Skeletal muscle tissue (tissue), 4 donors: ENCODE data around the gene UBA3. TPM values are rescaled to one million over a fixed set of nuclear protein-coding genes. Genes with fewer than 3 reads are reported as not detected.

Experiments used
- H3K27ac ChIP-seq: one replicate; pipeline ENCODE4 v1.7.0; 2013; ENCODE audit warnings: mild to moderate bottlenecking, low read depth, low read length, inconsistent platforms
- H3K27me3 ChIP-seq, 3 donors: one replicate each; pipeline ENCODE4 v1.7.0; 2013; ENCODE audit warnings: low read length in 3 of 3; ENCODE audit not compliant: control insufficient read depth in 3 of 3, insufficient read depth in 3 of 3
- H3K36me3 ChIP-seq, 3 donors: one replicate each; pipeline ENCODE4 v1.7.0; 2013; ENCODE audit warnings: low read length in 3 of 3; ENCODE audit not compliant: control insufficient read depth in 3 of 3, insufficient read depth in 3 of 3
- H3K4me1 ChIP-seq, 3 donors: one replicate each; pipeline ENCODE4 v1.7.0; 2013; ENCODE audit warnings: low read length in 3 of 3, mild to moderate bottlenecking in 3 of 3; ENCODE audit not compliant: control insufficient read depth in 3 of 3, insufficient read depth in 3 of 3
- H3K4me3 ChIP-seq, 3 donors: one replicate each; pipeline ENCODE4 v1.7.0; 2013; ENCODE audit warnings: low read length in 3 of 3
- H3K9ac ChIP-seq, 3 donors: one replicate each; pipeline ENCODE4 v1.7.0; 2013; ENCODE audit warnings: low read length in 3 of 3, mild to moderate bottlenecking in 3 of 3, moderate library complexity in 2 of 3, low read depth in 1 of 3
- H3K9me3 ChIP-seq, 3 donors: one replicate each; pipeline ENCODE4 v1.7.0; 2013; ENCODE audit warnings: low read length in 3 of 3; ENCODE audit not compliant: control insufficient read depth in 3 of 3
- total RNA-seq: library from RNA; depleted of rRNA; stranded (reverse); fragments of >200 nt; gene quantifications from one replicate; pipeline ENCODE4 v1.2.3, GENCODE V29; 2014
- donor health status: Osteomylitis.

UBA3 gene
- total RNA-seq, 1 donor from 2014 or later = 48.5 TPM

GRCh38 chr3:69020424-69020823, 59.7 kb downstream of the UBA3 start:
- H3K9ac ChIP-seq = no peak overlapping the region
- peaks cover 7 to 18% (median 12%) of the 10 kb centered on the region in 3 donors for H3K36me3 ChIP-seq
- H3K27me3 ChIP-seq = no peaks in the 10 kb centered on the region
- H3K9me3 ChIP-seq = no peaks in the 10 kb centered on the region
- peaks cover 0 to 3% (median 0%) of the 10 kb centered on the region in 3 donors for H3K4me1 ChIP-seq
- H3K27ac ChIP-seq = no peak overlapping the region
- H3K4me3 ChIP-seq = no peak overlapping the region

- H3K27ac ChIP-seq = no peak overlapping the region
- no peak overlapping the region for H3K4me3 ChIP-seq
- no peaks in the 10 kb centered on the region for H3K36me3 ChIP-seq
- no peaks in the 10 kb centered on the region for H3K27me3 ChIP-seq
- H3K4me1 ChIP-seq = peaks cover 15 to 19% (median 16%) of the 10 kb centered on the region in 3 donors
- no peaks in the 10 kb centered on the region for H3K9me3 ChIP-seq
- no peak overlapping the region for H3K9ac ChIP-seq
These were observed 63.3 kb downstream of the UBA3 start for GRCh38 chr3:69016901-69017300.

DNA sequence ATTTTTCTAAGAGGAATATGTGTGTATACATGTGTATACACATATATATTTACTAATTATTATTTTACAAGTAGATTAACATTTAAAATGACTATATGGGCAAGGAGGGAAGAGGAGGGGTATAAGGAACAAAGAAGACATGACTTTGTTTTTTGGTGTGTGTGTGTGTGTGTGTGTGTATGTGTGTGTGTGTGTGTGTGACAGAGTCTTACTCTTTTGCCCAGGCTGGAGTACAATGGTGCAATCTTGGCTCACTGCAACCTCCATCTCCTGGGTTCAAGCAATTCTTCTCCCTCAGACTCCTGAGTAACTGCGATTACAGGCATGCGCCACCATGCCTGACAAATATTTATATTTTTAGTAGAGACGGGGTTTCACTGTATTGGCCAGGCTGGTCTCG, 64.1 kb downstream of the UBA3 start:
- Histone ChIP-seq H3K9me3 (no peaks in the 10 kb centered on the region), H3K9ac (no peak overlapping the region), H3K36me3 (peaks cover 0 to 2% (median 0%) of the 10 kb centered on the region in 3 donors), H3K4me1 (peaks cover 20 to 22% (median 21%) of the 10 kb centered on the region in 3 donors), H3K27me3 (no peaks in the 10 kb centered on the region), H3K4me3 (no peak overlapping the region), H3K27ac (no peak overlapping the region)

- Histone ChIP-seq H3K27me3 (no peaks in the 10 kb centered on the region), H3K36me3 (peaks cover 6 to 10% (median 7%) of the 10 kb centered on the region in 3 donors), H3K4me3 (peak overlapping the region; percentile 82 to 90 (median 85)), H3K9ac (peak overlapping the region; percentile 85 to 95 (median 89)), H3K9me3 (no peaks in the 10 kb centered on the region), H3K4me1 (peaks cover 29 to 32% (median 32%) of the 10 kb centered on the region in 3 donors), H3K27ac (peak overlapping the region; percentile 96)
These were observed 66.1 kb downstream of the UBA3 start for GRCh38 chr3:69014022-69014580.

DNA sequence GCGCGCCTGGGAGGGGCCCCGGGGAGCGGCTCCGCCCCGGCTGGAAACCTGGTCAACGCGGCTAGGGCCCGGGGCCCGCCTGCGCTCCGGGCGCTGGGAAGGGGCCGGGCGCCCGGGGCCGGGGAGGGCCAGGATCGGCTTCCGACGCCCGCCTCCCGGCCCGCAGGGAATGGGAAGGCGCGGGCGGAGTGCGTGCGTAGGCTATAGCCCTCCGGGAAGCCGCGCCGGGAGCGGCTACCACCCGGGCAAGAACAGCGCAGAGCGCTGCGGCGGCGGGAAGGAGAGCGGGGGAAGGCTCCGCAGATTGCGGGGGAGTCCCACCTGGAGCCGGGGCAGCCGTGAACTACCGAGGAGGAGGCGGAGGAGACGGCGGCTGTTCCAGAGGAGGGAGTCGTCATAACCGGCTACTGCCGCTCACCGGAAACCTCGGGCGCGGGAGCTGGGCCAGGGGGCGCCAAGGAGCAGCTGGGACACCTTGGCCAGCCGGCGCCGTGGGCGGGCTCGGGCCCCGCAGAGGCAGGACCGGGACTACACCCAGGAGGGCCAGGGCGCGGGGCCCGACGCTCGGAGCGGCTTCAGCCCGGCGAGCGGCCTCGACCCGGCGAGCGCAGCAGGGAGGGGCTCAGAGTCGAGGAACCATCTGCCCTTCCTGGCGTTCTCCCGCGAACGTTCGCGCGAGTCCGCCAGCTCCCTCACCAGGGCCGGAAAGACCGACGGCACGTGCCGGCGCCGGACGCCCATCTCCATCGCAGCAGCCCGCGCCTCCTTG, 66.7 kb downstream of the UBA3 start, which contains the start of gene EOGT:
EOGT (minus strand) TSS at position 432 of the 769 bp plus-strand sequence. CDS start 3,838 bp downstream, outside the sequence.
- H3K27me3 ChIP-seq = no peaks in the 10 kb centered on the region
- peaks cover 32 to 36% (median 33%) of the 10 kb centered on the region in 3 donors for H3K4me1 ChIP-seq
- peaks cover 10 to 12% (median 10%) of the 10 kb centered on the region in 3 donors for H3K36me3 ChIP-seq
- no peaks in the 10 kb centered on the region for H3K9me3 ChIP-seq
- peak within 1 kb of the TSS; percentile 85 to 95 (median 89) for H3K9ac ChIP-seq
- peak within 1 kb of the TSS; percentile 96 for H3K27ac ChIP-seq
- peak within 1 kb of the TSS; percentile 82 to 90 (median 85) for H3K4me3 ChIP-seq

- H3K4me3 ChIP-seq = peak overlapping the region; percentile 80 to 90 (median 85)
- H3K9ac ChIP-seq = peak overlapping the region; percentile 85 to 95 (median 89)
- H3K4me1 ChIP-seq = peaks cover 32 to 36% (median 33%) of the 10 kb centered on the region in 3 donors
- no peaks in the 10 kb centered on the region for H3K9me3 ChIP-seq
- H3K27me3 ChIP-seq = no peaks in the 10 kb centered on the region
- H3K36me3 ChIP-seq = peaks cover 10 to 16% (median 13%) of the 10 kb centered on the region in 3 donors
- H3K27ac ChIP-seq = peak overlapping the region; percentile 96
These were observed 67.3 kb downstream of the UBA3 start for GRCh38 chr3:69012800-69013252.

DNA sequence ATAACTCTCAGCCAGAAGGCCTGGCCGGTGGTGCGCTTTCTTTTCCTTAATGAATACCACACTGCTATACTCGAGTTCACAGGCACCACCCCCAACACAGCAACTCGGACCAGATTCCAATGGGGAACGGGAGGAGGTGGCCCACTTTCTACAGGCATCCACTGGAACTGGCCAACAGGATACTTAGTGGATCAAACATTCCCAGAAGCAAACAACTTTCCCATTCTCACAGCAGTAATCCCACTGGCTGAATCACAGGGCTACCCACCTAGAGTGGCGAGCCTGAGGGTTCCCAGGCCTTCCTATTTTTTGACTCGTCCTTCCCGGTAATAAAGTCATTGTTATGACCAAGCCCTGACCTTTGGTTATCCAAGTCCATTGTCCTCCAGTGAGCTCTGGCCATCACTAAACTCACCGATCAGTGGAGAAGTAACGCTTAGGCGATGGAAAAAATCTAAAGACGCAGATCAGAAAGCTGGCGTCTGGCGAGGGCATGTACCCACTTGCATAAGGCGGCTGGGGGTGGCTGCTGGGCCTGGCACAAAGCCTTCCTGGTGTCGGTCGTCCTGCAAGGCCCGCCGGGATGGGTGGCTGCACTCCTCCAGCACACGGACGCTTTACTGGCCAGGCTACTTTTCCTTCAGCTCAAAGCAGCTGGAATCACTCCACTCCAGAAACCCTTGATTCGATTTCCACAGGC, 67.9 kb downstream of the UBA3 start:
- Histone ChIP-seq H3K4me3 (peak overlapping the region; percentile 80 to 90 (median 85)), H3K27ac (peak overlapping the region; percentile 96), H3K27me3 (no peaks in the 10 kb centered on the region), H3K9me3 (no peaks in the 10 kb centered on the region), H3K36me3 (peaks cover 10 to 16% (median 13%) of the 10 kb centered on the region in 3 donors), H3K9ac (peak overlapping the region; percentile 85 to 95 (median 89)), H3K4me1 (peaks cover 32 to 36% (median 33%) of the 10 kb centered on the region in 3 donors)

DNA sequence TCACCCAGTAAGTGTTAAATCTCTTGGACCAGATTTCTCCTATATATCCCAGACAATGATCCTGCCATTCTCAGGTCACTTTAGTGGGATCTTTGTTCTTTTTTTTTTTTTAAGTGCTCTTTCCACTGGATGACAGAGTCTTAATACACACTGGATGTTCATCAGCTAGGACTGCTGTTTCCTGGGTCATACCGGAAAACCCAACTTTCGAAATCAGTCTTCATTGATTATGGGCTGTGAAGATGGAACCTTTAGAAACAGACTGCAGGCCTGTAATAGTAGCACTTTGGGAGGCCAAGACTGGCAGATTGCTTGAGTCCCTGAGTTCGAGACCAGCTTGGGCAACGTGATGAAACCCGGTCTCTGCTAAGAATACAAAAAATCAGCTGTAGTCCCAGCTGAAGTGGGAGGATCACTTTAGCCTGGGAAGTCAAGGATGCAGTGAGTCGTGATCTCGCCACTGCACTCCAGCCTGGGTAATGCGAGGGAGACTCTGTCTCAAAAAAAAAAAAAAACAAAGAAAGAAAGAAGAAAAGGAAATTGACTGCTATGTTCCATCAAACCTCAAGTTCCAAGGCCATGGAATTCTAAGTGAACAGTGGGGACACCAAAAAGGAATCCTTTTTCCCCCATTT, 69.0 kb downstream of the UBA3 start:
- Histone ChIP-seq H3K9ac (no peak overlapping the region), H3K4me3 (no peak overlapping the region), H3K4me1 (peaks cover 32 to 36% (median 33%) of the 10 kb centered on the region in 3 donors), H3K36me3 (peaks cover 16 to 25% (median 20%) of the 10 kb centered on the region in 3 donors), H3K27me3 (no peaks in the 10 kb centered on the region), H3K9me3 (no peaks in the 10 kb centered on the region), H3K27ac (peak overlapping the region; percentile 96)

DNA sequence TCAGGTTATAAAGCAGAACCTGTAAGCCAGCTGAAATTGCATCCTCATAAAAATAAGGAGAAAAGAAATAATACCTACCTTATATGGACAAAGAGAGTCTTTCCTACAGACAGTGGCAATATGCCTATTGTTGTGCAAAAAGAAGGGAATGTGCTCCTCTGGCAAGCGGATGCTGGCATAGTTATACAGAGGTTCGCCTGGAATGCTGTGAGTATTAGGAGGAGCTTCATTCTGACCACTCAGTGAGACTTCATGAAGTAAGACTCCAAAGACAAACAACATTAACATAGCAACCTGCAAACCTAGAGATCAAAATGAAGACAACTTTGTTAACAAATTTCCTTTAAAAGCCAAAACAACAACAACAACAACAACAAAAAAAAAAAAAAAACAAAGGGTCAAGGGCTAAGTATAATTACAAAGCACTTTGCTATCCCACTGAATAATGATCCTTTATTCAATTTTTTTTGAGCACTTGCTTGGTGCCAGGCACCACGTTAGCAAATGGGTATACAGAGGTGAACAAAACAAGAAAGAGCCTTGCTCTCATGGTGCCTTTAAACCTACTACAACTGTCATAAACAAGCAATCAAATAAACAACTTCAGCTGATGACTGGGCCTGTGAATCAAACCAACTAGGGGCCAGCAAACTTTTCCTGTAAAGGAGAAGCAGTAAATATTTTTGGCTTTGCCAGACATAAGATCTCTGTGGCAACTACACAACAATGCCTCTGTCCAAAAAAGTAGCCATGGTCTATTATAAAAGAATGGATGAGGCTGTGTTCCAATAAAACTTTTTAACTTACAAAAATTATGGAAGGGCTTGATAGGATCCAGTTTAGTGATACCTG, 70.4 kb downstream of the UBA3 start:
- Histone ChIP-seq H3K9me3 (no peaks in the 10 kb centered on the region), H3K36me3 (peaks cover 24 to 37% (median 30%) of the 10 kb centered on the region in 3 donors), H3K9ac (peak overlapping the region in 1 of 3 donors; percentile 0), H3K27me3 (no peaks in the 10 kb centered on the region), H3K27ac (peak overlapping the region; percentile 52), H3K4me3 (no peak overlapping the region), H3K4me1 (peaks cover 30 to 33% (median 31%) of the 10 kb centered on the region in 3 donors)
